Sigmoid colon (tissue), 4 donors: Measurements from ENCODE around the gene SP2.

Experiments used
- CTCF ChIP-seq, 4 experiments: fragments of 450-650 bp in 3 of 4; fragments of 200-600 bp in 1 of 4; IDR thresholded peaks; one replicate each; pipeline ENCODE4 v1.5.1; 2016 to 2019; ENCODE audit warnings: antibody characterized with exemption in 4 of 4, mild to moderate bottlenecking in 3 of 4, moderate library complexity in 2 of 4
- EP300 ChIP-seq, 4 donors: sonication (generic); formaldehyde crosslinking; IDR thresholded peaks; one replicate each; pipeline ENCODE4 v1.6.1; 2017; ENCODE audit warnings: antibody characterized with exemption in 4 of 4
- POLR2A ChIP-seq, 2 donors: fragments of 450-650 bp; IDR thresholded peaks; one replicate each; pipeline ENCODE4 v1.6.1; 2016; ENCODE audit warnings: antibody characterized with exemption in 2 of 2, mild to moderate bottlenecking in 2 of 2, moderate library complexity in 2 of 2
- POLR2AphosphoS5 ChIP-seq, 4 donors: sonication (generic); formaldehyde crosslinking; IDR thresholded peaks; one replicate each; pipeline ENCODE4 v1.6.1; 2017; ENCODE audit warnings: antibody characterized with exemption in 4 of 4

- no peak for TF ChIP-seq CTCF (IDR thresholded peaks at IDR 0.05)
- no peak for TF ChIP-seq POLR2A (IDR thresholded peaks at IDR 0.05)
- TF ChIP-seq POLR2AphosphoS5 (IDR thresholded peaks at IDR 0.05) = no peak
- no peak for TF ChIP-seq EP300 (IDR thresholded peaks at IDR 0.05)
These were observed 38.8 kb downstream of the SP2 start for GRCh38 chr17:47934856-47935255.
